ENCODE results near the gene ABCA7.
A peak's percentile ranks its signal among the peaks of the same experiment; 100 is the strongest.

ABCA7 gene

DNA sequence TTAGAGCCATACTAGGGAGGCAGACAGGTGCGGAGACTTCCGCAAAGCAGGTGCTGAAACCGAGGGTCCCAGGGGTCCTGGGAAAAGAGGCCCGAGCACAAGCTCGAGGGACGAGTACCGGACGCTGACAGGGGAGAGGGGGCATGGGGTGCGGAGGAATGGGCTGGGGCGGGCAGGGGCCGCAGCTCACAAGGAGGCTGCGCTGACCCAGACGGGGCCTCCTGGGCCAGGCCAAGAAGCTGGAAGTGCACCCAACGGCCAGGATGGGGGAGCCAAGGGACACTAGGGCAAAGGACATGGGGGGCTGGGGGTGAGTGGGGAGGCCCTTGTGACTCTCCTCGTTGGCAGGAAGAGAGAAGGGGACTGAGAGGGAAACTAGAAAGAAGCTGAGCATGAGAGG lies 53.4 kb downstream of the ABCA7 start:
- DNase-seq (ENCODE audit: extremely low read depth, low read depth) = no peak
- TF ChIP-seq, protein P1, sequence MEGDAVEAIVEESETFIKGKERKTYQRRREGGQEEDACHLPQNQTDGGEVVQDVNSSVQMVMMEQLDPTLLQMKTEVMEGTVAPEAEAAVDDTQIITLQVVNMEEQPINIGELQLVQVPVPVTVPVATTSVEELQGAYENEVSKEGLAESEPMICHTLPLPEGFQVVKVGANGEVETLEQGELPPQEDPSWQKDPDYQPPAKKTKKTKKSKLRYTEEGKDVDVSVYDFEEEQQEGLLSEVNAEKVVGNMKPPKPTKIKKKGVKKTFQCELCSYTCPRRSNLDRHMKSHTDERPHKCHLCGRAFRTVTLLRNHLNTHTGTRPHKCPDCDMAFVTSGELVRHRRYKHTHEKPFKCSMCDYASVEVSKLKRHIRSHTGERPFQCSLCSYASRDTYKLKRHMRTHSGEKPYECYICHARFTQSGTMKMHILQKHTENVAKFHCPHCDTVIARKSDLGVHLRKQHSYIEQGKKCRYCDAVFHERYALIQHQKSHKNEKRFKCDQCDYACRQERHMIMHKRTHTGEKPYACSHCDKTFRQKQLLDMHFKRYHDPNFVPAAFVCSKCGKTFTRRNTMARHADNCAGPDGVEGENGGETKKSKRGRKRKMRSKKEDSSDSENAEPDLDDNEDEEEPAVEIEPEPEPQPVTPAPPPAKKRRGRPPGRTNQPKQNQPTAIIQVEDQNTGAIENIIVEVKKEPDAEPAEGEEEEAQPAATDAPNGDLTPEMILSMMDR (IDR thresholded peaks at IDR 0.05; ENCODE audit: low read depth, low read length) = no peak

DNA sequence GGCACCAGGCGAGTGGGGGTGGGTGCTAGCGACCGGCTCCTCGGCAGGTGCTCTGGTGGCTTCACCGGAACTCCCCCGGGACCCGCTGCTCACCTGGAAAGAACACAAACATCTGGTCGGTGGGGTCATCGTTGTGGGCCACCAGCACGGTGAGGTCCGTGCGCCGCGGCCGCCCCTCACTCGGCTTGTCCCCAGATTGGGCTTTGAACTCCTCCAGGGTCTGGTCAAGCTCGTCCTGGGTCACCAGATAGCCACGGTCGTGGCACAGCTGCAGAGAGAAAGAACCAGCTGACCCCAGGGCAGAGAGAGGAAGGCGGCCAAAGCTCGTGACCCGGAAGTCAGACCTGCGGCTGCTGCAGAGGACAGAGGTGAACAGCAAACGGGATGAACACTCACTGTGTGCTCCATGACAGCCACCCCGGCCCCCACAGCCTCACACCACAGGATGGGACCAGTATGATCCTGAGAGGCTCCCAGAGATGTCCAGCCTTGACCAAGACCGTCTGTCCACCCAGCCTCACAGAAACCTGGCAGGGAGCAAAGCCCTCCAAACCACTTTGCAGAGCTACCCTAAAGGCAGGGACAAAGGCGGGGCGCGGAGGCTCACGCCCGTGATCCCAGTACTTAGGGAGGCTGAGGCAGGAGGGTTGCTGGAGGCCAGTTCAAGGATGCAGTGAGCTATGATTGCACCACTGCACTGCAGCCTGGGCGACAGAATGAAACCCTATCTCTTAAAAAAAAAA lies 54.1 kb downstream of the ABCA7 start:
- DNase-seq (ENCODE audit: extremely low read depth, low read depth) = no peak
- TF ChIP-seq, protein P1 (IDR thresholded peaks at IDR 0.05; ENCODE audit: low read depth, low read length) = no peak

DNA sequence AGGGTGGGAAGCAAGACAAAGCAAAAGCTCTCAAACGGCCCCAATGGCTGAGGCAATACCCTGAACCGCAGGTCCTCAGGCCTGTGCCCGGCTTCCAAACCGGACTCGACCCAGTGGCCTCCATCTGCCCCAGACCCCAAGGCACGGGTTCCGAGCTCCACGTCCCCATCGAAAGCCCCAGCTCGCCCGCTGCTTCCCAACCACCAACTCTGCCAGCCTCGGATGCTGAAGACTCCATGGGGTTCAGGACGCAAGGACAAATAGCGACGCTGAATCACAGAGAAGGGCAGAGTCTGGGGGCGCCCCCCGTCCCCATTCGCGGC lies 54.7 kb downstream of the ABCA7 start:
- TF ChIP-seq, protein P1 (IDR thresholded peaks at IDR 0.05; ENCODE audit: low read depth, low read length) = no peak
- no peak for DNase-seq (ENCODE audit: extremely low read depth, low read depth)

DNA sequence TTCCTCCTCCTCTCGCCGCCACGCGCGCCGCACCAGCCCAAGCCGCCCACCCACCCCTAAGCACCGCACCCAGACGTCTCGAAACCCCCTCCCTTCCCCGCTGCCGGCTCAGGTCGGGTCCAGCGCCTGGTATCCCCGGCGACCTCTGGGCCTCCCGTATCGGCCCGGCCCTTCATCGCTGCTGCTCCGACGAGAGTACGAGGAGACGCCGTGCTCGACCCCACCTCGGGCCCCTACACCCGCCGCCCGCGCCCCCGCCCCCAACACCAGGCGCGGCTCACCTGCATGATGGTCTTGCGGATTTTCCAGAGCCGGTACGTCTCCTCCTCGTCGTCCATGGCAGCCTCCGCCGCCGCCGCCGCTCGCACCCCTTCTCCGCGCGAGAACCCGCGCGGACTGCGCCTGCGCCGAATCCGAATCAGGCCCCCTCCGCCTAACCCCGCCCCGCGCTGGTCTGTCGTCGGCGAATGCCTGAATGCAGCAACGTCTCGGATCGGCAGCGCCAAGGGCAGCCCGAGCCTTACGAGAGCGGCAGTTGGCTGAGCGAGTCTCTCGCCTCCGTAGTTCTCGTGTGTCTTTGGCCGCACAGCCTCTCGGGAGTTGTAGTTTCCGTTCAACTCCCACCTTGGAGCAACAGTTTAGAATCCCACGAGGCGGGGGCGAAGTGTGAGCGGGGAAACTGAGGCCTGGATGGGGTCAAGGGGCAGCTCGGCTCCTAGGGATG lies 55.2 kb downstream of the ABCA7 start, which contains the start of gene POLR2E:
TSS of gene POLR2E (minus strand) at position 398 of the 724 bp plus-strand sequence. CDS start at position 338, 60 bp downstream.
- DNase-seq (ENCODE audit: extremely low read depth, low read depth) = peak; percentile 96
- TF ChIP-seq, protein P1 (IDR thresholded peaks at IDR 0.05; ENCODE audit: low read depth, low read length) = no peak

DNA sequence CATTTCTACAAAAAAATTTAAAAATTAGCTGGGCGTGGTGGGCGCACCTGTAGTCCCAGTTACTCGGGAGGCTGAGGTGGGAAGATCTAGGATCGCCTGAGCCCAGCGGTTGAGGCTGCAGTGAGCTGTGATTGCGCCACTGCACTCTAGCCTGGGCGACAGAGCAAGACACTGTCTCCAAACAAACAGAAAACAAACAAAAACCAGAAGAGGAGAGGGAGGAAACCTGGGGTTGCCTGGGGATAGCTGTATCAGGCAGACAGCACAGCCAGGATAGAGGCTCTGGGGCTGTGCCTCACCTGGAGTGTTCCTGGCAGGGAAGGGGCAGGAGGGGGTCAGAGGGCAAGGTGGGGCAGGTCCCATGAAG lies 57.9 kb downstream of the ABCA7 start:
- TF ChIP-seq, protein P1 (IDR thresholded peaks at IDR 0.05; ENCODE audit: low read depth, low read length) = no peak
- no peak for DNase-seq (ENCODE audit: extremely low read depth, low read depth)

DNA sequence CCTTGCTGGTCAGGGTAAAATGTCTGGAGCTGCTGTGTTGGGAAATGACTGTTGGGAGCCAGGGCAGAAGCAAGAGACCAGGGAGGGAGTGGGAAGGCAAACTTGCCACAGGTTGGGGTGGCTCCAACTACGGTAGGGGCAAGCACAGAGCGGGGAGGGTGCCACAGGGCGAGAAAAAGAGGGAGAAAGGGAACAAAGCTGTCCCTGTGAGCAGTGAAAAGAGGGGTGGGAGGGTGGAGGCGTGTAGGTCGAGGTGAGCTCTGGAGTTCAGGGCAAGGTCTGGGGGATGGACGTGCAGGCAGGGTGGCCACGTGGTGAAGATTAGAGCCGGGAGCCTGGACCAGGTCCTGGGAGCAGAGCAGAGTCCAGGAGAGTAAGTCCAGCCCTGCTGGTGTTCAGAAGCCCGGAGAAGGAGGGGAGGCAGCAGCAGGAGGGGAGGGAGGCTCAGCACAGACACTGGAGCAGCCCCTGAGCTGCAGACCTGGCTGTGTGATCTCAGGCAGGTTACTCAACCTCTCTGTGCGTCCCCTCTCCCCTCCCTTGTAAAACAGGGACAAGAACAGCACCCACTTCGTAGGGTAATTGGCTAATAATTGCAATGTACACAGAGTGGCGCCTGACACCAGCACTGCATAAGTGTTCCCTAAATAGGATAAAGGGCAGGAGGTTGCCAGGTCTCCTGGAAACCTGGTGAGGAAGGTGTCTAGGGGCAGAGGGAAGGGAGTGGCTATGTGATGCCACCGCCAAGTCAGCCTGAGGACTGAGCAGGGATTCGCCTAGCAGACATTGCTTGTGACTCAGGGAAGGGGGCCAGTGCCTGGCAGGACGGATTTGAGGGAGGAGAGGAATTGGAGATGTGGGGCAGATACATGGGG lies 58.5 kb downstream of the ABCA7 start:
- no peak for DNase-seq (ENCODE audit: extremely low read depth, low read depth)
- TF ChIP-seq, protein P1 (IDR thresholded peaks at IDR 0.05; ENCODE audit: low read depth, low read length) = no peak

Measured in AG09319 (cell line).